ENCODE measurements around the gene OLFM1.

GRCh38 chr9:135083241-135083810 is 4.1 kb upstream of the OLFM1 start:
- TF ChIP-seq CTCF (conservative IDR thresholded peaks at IDR 0.05) (no peak), EZH2 (IDR thresholded peaks at IDR 0.05; ENCODE audit: low read depth) (no peak)

Data from PC-9 (cell line).